ENCODE data around the gene LY6G6C.

LY6G6C gene

GRCh38 chr6:31721351-31722020, at the start of gene LY6G6C:
LY6G6C (minus strand) TSS chr6:31721746; CDS start chr6:31721679, 67 bp downstream.
- Histone ChIP-seq H3K27ac (ENCODE audit: low read depth, low read length) (no peak within 1 kb of the TSS), H3K9me3 (ENCODE audit: control insufficient read depth in 1 of 2, low read length in 2 of 2) (no peaks in the 10 kb centered on the region), H3K27me3 (ENCODE audit: control insufficient read depth in 1 of 2, insufficient read depth in 2 of 2, low read length in 2 of 2) (no peaks in the 10 kb centered on the region), H3K4me1 (ENCODE audit: control insufficient read depth in 1 of 2, insufficient read depth in 2 of 2, low read length in 2 of 2) (peaks cover 16 to 23% of the 10 kb centered on the region in 2 donors), H3K9ac (ENCODE audit: low read depth in 1 of 2, low read length in 2 of 2) (no peak within 1 kb of the TSS), H3K36me3 (ENCODE audit: control insufficient read depth in 1 of 2, insufficient read depth in 2 of 2, low read length in 2 of 2) (peaks cover 0 to 9% of the 10 kb centered on the region in 2 donors), H3K4me3 (ENCODE audit: low read depth in 1 of 2, low read length in 2 of 2) (no peak within 1 kb of the TSS)

- Histone ChIP-seq H3K27ac (ENCODE audit: low read depth, low read length) (no peak overlapping the region), H3K27me3 (ENCODE audit: control insufficient read depth in 1 of 2, insufficient read depth in 2 of 2, low read length in 2 of 2) (no peaks in the 10 kb centered on the region), H3K9ac (ENCODE audit: low read depth in 1 of 2, low read length in 2 of 2) (no peak overlapping the region), H3K9me3 (ENCODE audit: control insufficient read depth in 1 of 2, low read length in 2 of 2) (no peaks in the 10 kb centered on the region), H3K36me3 (ENCODE audit: control insufficient read depth in 1 of 2, insufficient read depth in 2 of 2, low read length in 2 of 2) (no peaks in the 10 kb centered on the region), H3K4me1 (ENCODE audit: control insufficient read depth in 1 of 2, insufficient read depth in 2 of 2, low read length in 2 of 2) (peaks cover 15 to 30% of the 10 kb centered on the region in 2 donors), H3K4me3 (ENCODE audit: low read depth in 1 of 2, low read length in 2 of 2) (no peak overlapping the region)
Observed at GRCh38 chr6:31770860-31771259, 49.3 kb upstream of the LY6G6C start.

- Histone ChIP-seq H3K9me3 (ENCODE audit: control insufficient read depth in 1 of 2, low read length in 2 of 2) (no peaks in the 10 kb centered on the region), H3K36me3 (ENCODE audit: control insufficient read depth in 1 of 2, insufficient read depth in 2 of 2, low read length in 2 of 2) (no peaks in the 10 kb centered on the region), H3K27me3 (ENCODE audit: control insufficient read depth in 1 of 2, insufficient read depth in 2 of 2, low read length in 2 of 2) (no peaks in the 10 kb centered on the region), H3K4me1 (ENCODE audit: control insufficient read depth in 1 of 2, insufficient read depth in 2 of 2, low read length in 2 of 2) (peaks cover 5 to 24% of the 10 kb centered on the region in 2 donors), H3K27ac (ENCODE audit: low read depth, low read length) (no peak overlapping the region), H3K4me3 (ENCODE audit: low read depth in 1 of 2, low read length in 2 of 2) (no peak overlapping the region), H3K9ac (ENCODE audit: low read depth in 1 of 2, low read length in 2 of 2) (no peak overlapping the region)
Observed at GRCh38 chr6:31769684-31770371, 48.3 kb upstream of the LY6G6C start.

- peaks cover 0 to 3% of the 10 kb centered on the region in 2 donors for H3K36me3 ChIP-seq (ENCODE audit: control insufficient read depth in 1 of 2, insufficient read depth in 2 of 2, low read length in 2 of 2)
- no peak overlapping the region for H3K4me3 ChIP-seq (ENCODE audit: low read depth in 1 of 2, low read length in 2 of 2)
- H3K27ac ChIP-seq (ENCODE audit: low read depth, low read length): no peak overlapping the region
Observed at GRCh38 chr6:31768363-31769257, 47.1 kb upstream of the LY6G6C start.

GRCh38 chr6:31767096-31767645, 45.6 kb upstream of the LY6G6C start:
- Histone ChIP-seq H3K4me1 (ENCODE audit: control insufficient read depth in 1 of 2, insufficient read depth in 2 of 2, low read length in 2 of 2) (peaks cover 21 to 35% of the 10 kb centered on the region in 2 donors), H3K4me3 (ENCODE audit: low read depth in 1 of 2, low read length in 2 of 2) (no peak overlapping the region), H3K36me3 (ENCODE audit: control insufficient read depth in 1 of 2, insufficient read depth in 2 of 2, low read length in 2 of 2) (peaks cover 0 to 7% of the 10 kb centered on the region in 2 donors), H3K27me3 (ENCODE audit: control insufficient read depth in 1 of 2, insufficient read depth in 2 of 2, low read length in 2 of 2) (no peaks in the 10 kb centered on the region), H3K27ac (ENCODE audit: low read depth, low read length) (no peak overlapping the region), H3K9ac (ENCODE audit: low read depth in 1 of 2, low read length in 2 of 2) (peak overlapping the region in 1 of 2 donors; percentile 10), H3K9me3 (ENCODE audit: control insufficient read depth in 1 of 2, low read length in 2 of 2) (no peaks in the 10 kb centered on the region)

More at GRCh38 chr6:31768363-31769257, 47.1 kb upstream of the LY6G6C start:
- no peak overlapping the region for H3K9ac ChIP-seq (ENCODE audit: low read depth in 1 of 2, low read length in 2 of 2)
- peaks cover 11 to 35% of the 10 kb centered on the region in 2 donors for H3K4me1 ChIP-seq (ENCODE audit: control insufficient read depth in 1 of 2, insufficient read depth in 2 of 2, low read length in 2 of 2)
- no peaks in the 10 kb centered on the region for H3K9me3 ChIP-seq (ENCODE audit: control insufficient read depth in 1 of 2, low read length in 2 of 2)
- no peaks in the 10 kb centered on the region for H3K27me3 ChIP-seq (ENCODE audit: control insufficient read depth in 1 of 2, insufficient read depth in 2 of 2, low read length in 2 of 2)

GRCh38 chr6:31765910-31766794, 44.6 kb upstream of the LY6G6C start:
- no peak overlapping the region for H3K27ac ChIP-seq (ENCODE audit: low read depth, low read length)
- H3K9me3 ChIP-seq (ENCODE audit: control insufficient read depth in 1 of 2, low read length in 2 of 2): no peaks in the 10 kb centered on the region
- peak overlapping the region; percentile 47 to 77 for H3K9ac ChIP-seq (ENCODE audit: low read depth in 1 of 2, low read length in 2 of 2)
- H3K4me3 ChIP-seq (ENCODE audit: low read depth in 1 of 2, low read length in 2 of 2): peak overlapping the region; percentile 41 to 65
- no peaks in the 10 kb centered on the region for H3K27me3 ChIP-seq (ENCODE audit: control insufficient read depth in 1 of 2, insufficient read depth in 2 of 2, low read length in 2 of 2)
- peaks cover 0 to 14% of the 10 kb centered on the region in 2 donors for H3K36me3 ChIP-seq (ENCODE audit: control insufficient read depth in 1 of 2, insufficient read depth in 2 of 2, low read length in 2 of 2)
- peaks cover 29 to 40% of the 10 kb centered on the region in 2 donors for H3K4me1 ChIP-seq (ENCODE audit: control insufficient read depth in 1 of 2, insufficient read depth in 2 of 2, low read length in 2 of 2)

GRCh38 chr6:31765559-31765909, 44.0 kb upstream of the LY6G6C start:
- H3K36me3 ChIP-seq (ENCODE audit: control insufficient read depth in 1 of 2, insufficient read depth in 2 of 2, low read length in 2 of 2): peaks cover 0 to 14% of the 10 kb centered on the region in 2 donors
- H3K4me1 ChIP-seq (ENCODE audit: control insufficient read depth in 1 of 2, insufficient read depth in 2 of 2, low read length in 2 of 2): peaks cover 35 to 45% of the 10 kb centered on the region in 2 donors
- H3K9me3 ChIP-seq (ENCODE audit: control insufficient read depth in 1 of 2, low read length in 2 of 2): no peaks in the 10 kb centered on the region
- H3K9ac ChIP-seq (ENCODE audit: low read depth in 1 of 2, low read length in 2 of 2): peak overlapping the region; percentile 47 to 77
- no peaks in the 10 kb centered on the region for H3K27me3 ChIP-seq (ENCODE audit: control insufficient read depth in 1 of 2, insufficient read depth in 2 of 2, low read length in 2 of 2)
- peak overlapping the region; percentile 41 to 65 for H3K4me3 ChIP-seq (ENCODE audit: low read depth in 1 of 2, low read length in 2 of 2)
- H3K27ac ChIP-seq (ENCODE audit: low read depth, low read length): no peak overlapping the region

- Histone ChIP-seq H3K36me3 (ENCODE audit: control insufficient read depth in 1 of 2, insufficient read depth in 2 of 2, low read length in 2 of 2) (peaks cover 0 to 16% of the 10 kb centered on the region in 2 donors), H3K27ac (ENCODE audit: low read depth, low read length) (no peak overlapping the region), H3K4me1 (ENCODE audit: control insufficient read depth in 1 of 2, insufficient read depth in 2 of 2, low read length in 2 of 2) (peaks cover 41 to 47% of the 10 kb centered on the region in 2 donors), H3K27me3 (ENCODE audit: control insufficient read depth in 1 of 2, insufficient read depth in 2 of 2, low read length in 2 of 2) (no peaks in the 10 kb centered on the region), H3K4me3 (ENCODE audit: low read depth in 1 of 2, low read length in 2 of 2) (no peak overlapping the region), H3K9ac (ENCODE audit: low read depth in 1 of 2, low read length in 2 of 2) (no peak overlapping the region), H3K9me3 (ENCODE audit: control insufficient read depth in 1 of 2, low read length in 2 of 2) (no peaks in the 10 kb centered on the region)
Observed at GRCh38 chr6:31764198-31764597, 42.7 kb upstream of the LY6G6C start.

GRCh38 chr6:31763619-31763940, 42.0 kb upstream of the LY6G6C start:
- Histone ChIP-seq H3K4me3 (ENCODE audit: low read depth in 1 of 2, low read length in 2 of 2) (no peak overlapping the region), H3K9me3 (ENCODE audit: control insufficient read depth in 1 of 2, low read length in 2 of 2) (no peaks in the 10 kb centered on the region), H3K9ac (ENCODE audit: low read depth in 1 of 2, low read length in 2 of 2) (peak overlapping the region in 1 of 2 donors; percentile 16), H3K27ac (ENCODE audit: low read depth, low read length) (no peak overlapping the region), H3K27me3 (ENCODE audit: control insufficient read depth in 1 of 2, insufficient read depth in 2 of 2, low read length in 2 of 2) (no peaks in the 10 kb centered on the region), H3K4me1 (ENCODE audit: control insufficient read depth in 1 of 2, insufficient read depth in 2 of 2, low read length in 2 of 2) (peaks cover 41 to 47% of the 10 kb centered on the region in 2 donors), H3K36me3 (ENCODE audit: control insufficient read depth in 1 of 2, insufficient read depth in 2 of 2, low read length in 2 of 2) (peaks cover 0 to 20% of the 10 kb centered on the region in 2 donors)
